ENCODE results near the gene HTR2C. TPM values are rescaled to one million over a fixed set of nuclear protein-coding genes. Genes with fewer than 3 reads are reported as not detected.

The HTR2C gene
- total and polyA plus RNA-seq, 4 donors, result not detected

GRCh38 chrX:114903618-114904017 lies 319.7 kb downstream of the HTR2C start:
- peaks cover 0 to 2% (median 0%) of the 10 kb centered on the region in 4 donors for H3K27me3 ChIP-seq (ENCODE audit: control insufficient read depth in 4 of 4, insufficient read depth in 4 of 4, low read length in 3 of 4)
- no peaks in the 10 kb centered on the region for H3K36me3 ChIP-seq (ENCODE audit: control insufficient read depth in 4 of 4, insufficient read depth in 3 of 4, low read depth in 1 of 4, low read length in 3 of 4)
- no peak for DNase-seq (ENCODE audit: low spot score)
- H3K4me3 ChIP-seq (ENCODE audit: low read depth in 1 of 3, low read length in 3 of 3), result no peak overlapping the region
- TF ChIP-seq FOXA2 (IDR thresholded peaks at IDR 0.05) (no peak), NR2F2 (IDR thresholded peaks at IDR 0.05) (no peak)
- peaks cover 0 to 3% (median under 1%) of the 10 kb centered on the region in 4 donors for H3K9me3 ChIP-seq (ENCODE audit: control insufficient read depth in 4 of 4, low read length in 3 of 4)
- H3K4me1 ChIP-seq (ENCODE audit: control insufficient read depth in 4 of 4, insufficient read depth in 4 of 4, low read length in 3 of 4), result no peaks in the 10 kb centered on the region
- no peak overlapping the region for H3K9ac ChIP-seq (ENCODE audit: low read depth in 1 of 2, low read length in 2 of 2)
- 51% methylated on average over 3 of the region's 3 CpGs for WGBS
- no peak overlapping the region for H3K27ac ChIP-seq (ENCODE audit: low read depth in 1 of 2, low read length in 2 of 2)

DNA sequence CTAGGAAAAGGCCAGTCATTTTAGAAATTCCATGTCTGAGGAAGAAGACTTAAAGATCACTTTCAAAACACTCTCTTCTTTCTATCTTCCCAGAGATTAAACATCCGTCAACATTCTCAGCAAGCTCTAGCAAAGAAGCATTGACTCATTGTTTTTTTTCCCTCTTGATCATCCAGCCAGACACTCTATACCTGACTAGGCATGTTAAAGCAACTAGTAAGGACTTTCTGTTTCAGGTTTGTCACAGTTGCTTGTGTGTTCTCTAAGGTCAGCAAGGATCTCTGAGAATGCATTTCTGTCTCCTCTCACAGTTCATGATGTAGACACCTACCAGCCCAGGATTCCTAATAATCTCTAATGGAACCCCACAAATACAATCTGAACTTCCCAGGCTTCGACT lies 321.4 kb downstream of the HTR2C start:
- Histone ChIP-seq H3K4me3 (ENCODE audit: low read depth in 1 of 3, low read length in 3 of 3) (no peak overlapping the region), H3K27me3 (ENCODE audit: control insufficient read depth in 4 of 4, insufficient read depth in 4 of 4, low read length in 3 of 4) (peaks cover 0 to 2% (median 0%) of the 10 kb centered on the region in 4 donors), H3K27ac (ENCODE audit: low read depth in 1 of 2, low read length in 2 of 2) (no peak overlapping the region), H3K4me1 (ENCODE audit: control insufficient read depth in 4 of 4, insufficient read depth in 4 of 4, low read length in 3 of 4) (no peaks in the 10 kb centered on the region), H3K9me3 (ENCODE audit: control insufficient read depth in 4 of 4, low read length in 3 of 4) (no peaks in the 10 kb centered on the region), H3K9ac (ENCODE audit: low read depth in 1 of 2, low read length in 2 of 2) (no peak overlapping the region), H3K36me3 (ENCODE audit: control insufficient read depth in 4 of 4, insufficient read depth in 3 of 4, low read depth in 1 of 4, low read length in 3 of 4) (no peaks in the 10 kb centered on the region)
- 51% methylated on average over 2 of the region's 2 CpGs for WGBS
- no peak for DNase-seq (ENCODE audit: low spot score)
- TF ChIP-seq REST (IDR thresholded peaks at IDR 0.05) (no peak), FOXA2 (IDR thresholded peaks at IDR 0.05) (no peak), FOXA1 (IDR thresholded peaks at IDR 0.05) (no peak), RXRA (IDR thresholded peaks at IDR 0.05) (no peak), TAF1 (conservative IDR thresholded peaks at IDR 0.05) (no peak), ZBTB33 (IDR thresholded peaks at IDR 0.05) (no peak), GABPA (IDR thresholded peaks at IDR 0.05 in 1 of 2, conservative IDR thresholded peaks at IDR 0.05 in 1 of 2) (no peak), JUND (IDR thresholded peaks at IDR 0.05) (no peak), HNF4A (conservative IDR thresholded peaks at IDR 0.05) (no peak), HNF4G (IDR thresholded peaks at IDR 0.05) (no peak), SP1 (IDR thresholded peaks at IDR 0.05) (no peak), YY1 (IDR thresholded peaks at IDR 0.05) (no peak), NR2F2 (IDR thresholded peaks at IDR 0.05) (no peak), RAD21 (IDR thresholded peaks at IDR 0.05) (no peak), MAX (IDR thresholded peaks at IDR 0.05) (no peak)
- TF ChIP-seq, protein P1, sequence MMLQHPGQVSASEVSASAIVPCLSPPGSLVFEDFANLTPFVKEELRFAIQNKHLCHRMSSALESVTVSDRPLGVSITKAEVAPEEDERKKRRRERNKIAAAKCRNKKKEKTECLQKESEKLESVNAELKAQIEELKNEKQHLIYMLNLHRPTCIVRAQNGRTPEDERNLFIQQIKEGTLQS (IDR thresholded peaks at IDR 0.05), result no peak
- TF ChIP-seq, protein P2, sequence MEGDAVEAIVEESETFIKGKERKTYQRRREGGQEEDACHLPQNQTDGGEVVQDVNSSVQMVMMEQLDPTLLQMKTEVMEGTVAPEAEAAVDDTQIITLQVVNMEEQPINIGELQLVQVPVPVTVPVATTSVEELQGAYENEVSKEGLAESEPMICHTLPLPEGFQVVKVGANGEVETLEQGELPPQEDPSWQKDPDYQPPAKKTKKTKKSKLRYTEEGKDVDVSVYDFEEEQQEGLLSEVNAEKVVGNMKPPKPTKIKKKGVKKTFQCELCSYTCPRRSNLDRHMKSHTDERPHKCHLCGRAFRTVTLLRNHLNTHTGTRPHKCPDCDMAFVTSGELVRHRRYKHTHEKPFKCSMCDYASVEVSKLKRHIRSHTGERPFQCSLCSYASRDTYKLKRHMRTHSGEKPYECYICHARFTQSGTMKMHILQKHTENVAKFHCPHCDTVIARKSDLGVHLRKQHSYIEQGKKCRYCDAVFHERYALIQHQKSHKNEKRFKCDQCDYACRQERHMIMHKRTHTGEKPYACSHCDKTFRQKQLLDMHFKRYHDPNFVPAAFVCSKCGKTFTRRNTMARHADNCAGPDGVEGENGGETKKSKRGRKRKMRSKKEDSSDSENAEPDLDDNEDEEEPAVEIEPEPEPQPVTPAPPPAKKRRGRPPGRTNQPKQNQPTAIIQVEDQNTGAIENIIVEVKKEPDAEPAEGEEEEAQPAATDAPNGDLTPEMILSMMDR (IDR thresholded peaks at IDR 0.05; ENCODE audit: low read depth, low read length, missing input control), result no peak

All from liver (tissue), 9 donors.